Neural cell (in vitro differentiated cells): Measurements from ENCODE around the gene TPSD1. TPM values are rescaled to one million over a fixed set of nuclear protein-coding genes. Genes with fewer than 3 reads are reported as not detected.

Source experiments
- H2AFZ ChIP-seq: fragments of 200-600, 300-800 bp; sonication (generic), shearing (Covaris generic); 2 replicates; pipeline ENCODE4 v1.6.0; 2014; ENCODE audit warnings: low read depth, mild to moderate bottlenecking, antibody characterized with exemption, low read length, moderate library complexity
- H3F3A ChIP-seq: fragments of 200-600 bp; shearing (Covaris generic); 2 replicates; pipeline ENCODE4 v1.6.1; 2016; ENCODE audit warnings: mild to moderate bottlenecking, moderate library complexity, mixed read lengths, antibody characterized with exemption, low read length; ENCODE audit not compliant: insufficient read depth, poor library complexity, severe bottlenecking
- H3K27ac ChIP-seq: fragments of 200-600, 300-800 bp; sonication (generic), shearing (Covaris generic); 2 replicates; pipeline ENCODE4 v1.5.1; 2014; ENCODE audit warnings: mild to moderate bottlenecking, low read length, moderate library complexity
- H3K27me3 ChIP-seq: fragments of 300-800, 200-600 bp; sonication (generic), shearing (Covaris generic); 2 replicates; pipeline ENCODE4 v1.6.0; 2014; ENCODE audit warnings: mild to moderate bottlenecking, low read depth, low read length, moderate library complexity; ENCODE audit not compliant: insufficient read depth
- H3K36me3 ChIP-seq: fragments of 300-800, 200-600 bp; sonication (generic), shearing (Covaris generic); 2 replicates; pipeline ENCODE4 v1.5.1; 2014; ENCODE audit warnings: mild to moderate bottlenecking, antibody characterized with exemption, low read length, moderate library complexity; ENCODE audit not compliant: insufficient read depth
- H3K4me2 ChIP-seq: fragments of 300-800, 200-600 bp; sonication (generic), shearing (Covaris generic); 2 replicates; pipeline ENCODE4 v1.6.0; 2014; ENCODE audit warnings: mild to moderate bottlenecking, low read length
- H3K4me3 ChIP-seq: fragments of 300-800, 200-600 bp; sonication (generic), shearing (Covaris generic); 2 replicates; pipeline ENCODE4 v1.5.1; 2014; ENCODE audit warnings: mild to moderate bottlenecking, low read length, moderate library complexity
- H3K79me2 ChIP-seq: fragments of 200-600 bp; shearing (Covaris generic); replicated peaks from 2 replicates; pipeline ENCODE4 v1.6.0; 2014; ENCODE audit warnings: mild to moderate bottlenecking, low read length, moderate library complexity; ENCODE audit not compliant: insufficient read depth
- H3K9ac ChIP-seq: fragments of 300-800, 200-600 bp; sonication (generic), shearing (Covaris generic); 2 replicates; pipeline ENCODE4 v1.6.1; 2016; ENCODE audit warnings: mild to moderate bottlenecking, low read length, mixed read lengths
- H3K9me2 ChIP-seq: fragments of 200-600 bp; shearing (Covaris generic); 2 replicates; pipeline ENCODE4 v1.6.1; 2016; ENCODE audit warnings: mild to moderate bottlenecking, low read length, mixed read lengths; ENCODE audit not compliant: insufficient read depth
- H3K9me3 ChIP-seq: fragments of 200-600, 300-800 bp; sonication (generic), shearing (Covaris generic); 2 replicates; pipeline ENCODE4 v1.6.1; 2016; ENCODE audit warnings: mild to moderate bottlenecking, mixed run types, low read length, moderate library complexity, mixed read lengths
- H4K20me1 ChIP-seq: fragments of 200-600 bp; shearing (Covaris generic); 2 replicates; pipeline ENCODE4 v1.6.1; 2016; ENCODE audit warnings: mild to moderate bottlenecking, mixed run types; ENCODE audit not compliant: insufficient read depth
- EP300 ChIP-seq: fragments of 450-650 bp; conservative IDR thresholded peaks from 2 replicates; pipeline ENCODE4 v1.6.1; 2014; ENCODE audit warnings: antibody characterized with exemption, mild to moderate bottlenecking, moderate library complexity; ENCODE audit not compliant: poor library complexity, severe bottlenecking
- EZH2 ChIP-seq: fragments of 200-600, 300-800 bp; shearing (Covaris generic), sonication (generic); IDR thresholded peaks from 2 replicates; pipeline ENCODE4 v1.6.1; 2014; ENCODE audit warnings: antibody characterized with exemption, low read length, borderline replicate concordance, mild to moderate bottlenecking; ENCODE audit not compliant: insufficient read depth, poor library complexity, severe bottlenecking
- MXI1 ChIP-seq: fragments of 450-650 bp; conservative IDR thresholded peaks from 2 replicates; pipeline ENCODE4 v1.6.1; 2014; ENCODE audit warnings: antibody characterized with exemption, mild to moderate bottlenecking; ENCODE audit not compliant: poor library complexity, severe bottlenecking
- POLR2AphosphoS5 ChIP-seq: IDR thresholded peaks from 2 replicates; pipeline ENCODE4 v1.6.1; 2012
- RAD21 ChIP-seq: fragments of 450-650 bp; conservative IDR thresholded peaks from 2 replicates; pipeline ENCODE4 v1.6.1; 2014; ENCODE audit warnings: antibody characterized with exemption, mild to moderate bottlenecking, moderate library complexity
- REST ChIP-seq: IDR thresholded peaks from 2 replicates; pipeline ENCODE4 v1.6.1; 2012; ENCODE audit warnings: borderline replicate concordance
- SMC3 ChIP-seq: fragments of 450-650 bp; conservative IDR thresholded peaks from 2 replicates; pipeline ENCODE4 v1.6.1; 2014; ENCODE audit warnings: antibody characterized with exemption, mild to moderate bottlenecking, moderate library complexity; ENCODE audit not compliant: poor library complexity
- TAF1 ChIP-seq: IDR thresholded peaks from 2 replicates; pipeline ENCODE4 v1.6.1; 2012; ENCODE audit warnings: low read depth
- polyA plus RNA-seq: library from polyadenylated mRNA; depleted of rRNA; stranded (reverse); fragments of >200 nt; gene quantifications from 2 replicates; pipeline ENCODE4 v1.2.3, GENCODE V29; 2014
- TF ChIP-seq, protein P1 (sequence below): fragments of 450-650 bp; IDR thresholded peaks from 2 replicates; pipeline ENCODE4 v1.5.1; 2014; ENCODE audit warnings: antibody characterized with exemption, mild to moderate bottlenecking, moderate library complexity; ENCODE audit not compliant: poor library complexity, severe bottlenecking

Gene TPSD1
- polyA plus RNA-seq, 1 donor from 2014 or later, result not detected

DNA sequence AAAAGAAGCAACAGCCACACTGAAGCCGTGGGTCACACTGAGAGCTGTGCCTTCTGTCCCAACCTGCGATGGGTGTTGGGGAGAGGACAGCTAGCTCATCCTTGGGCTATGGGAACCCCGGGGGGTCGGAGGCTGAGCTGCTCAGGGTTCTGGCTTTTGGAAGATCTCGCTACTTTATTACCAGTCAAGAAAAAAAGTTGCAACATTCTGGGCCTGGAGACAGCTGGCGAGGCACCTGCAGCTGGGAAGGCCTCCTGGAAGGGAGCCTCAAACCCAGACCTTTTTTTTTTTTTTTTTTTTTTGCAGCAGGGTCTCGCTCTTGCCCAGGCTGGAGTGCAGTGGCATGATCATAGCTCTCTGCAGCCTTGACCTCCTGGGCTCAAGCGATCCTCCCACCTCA lies 24.9 kb downstream of the TPSD1 start:
- Histone ChIP-seq H3K27ac (no peak overlapping the region), H3K9ac (no peak overlapping the region), H3K79me2 (no peaks in the 10 kb centered on the region), H3K4me2 (no peak overlapping the region), H3K4me3 (no peak overlapping the region), H3F3A (no peaks in the 10 kb centered on the region), H3K27me3 (no peaks in the 10 kb centered on the region), H2AFZ (no peak overlapping the region), H4K20me1 (no peaks in the 10 kb centered on the region), H3K9me3 (no peaks in the 10 kb centered on the region), H3K9me2 (no peaks in the 10 kb centered on the region), H3K36me3 (no peaks in the 10 kb centered on the region)
- no peak for TF ChIP-seq REST
- TF ChIP-seq EP300, result no peak
- TF ChIP-seq TAF1, result no peak
- TF ChIP-seq, protein P1, sequence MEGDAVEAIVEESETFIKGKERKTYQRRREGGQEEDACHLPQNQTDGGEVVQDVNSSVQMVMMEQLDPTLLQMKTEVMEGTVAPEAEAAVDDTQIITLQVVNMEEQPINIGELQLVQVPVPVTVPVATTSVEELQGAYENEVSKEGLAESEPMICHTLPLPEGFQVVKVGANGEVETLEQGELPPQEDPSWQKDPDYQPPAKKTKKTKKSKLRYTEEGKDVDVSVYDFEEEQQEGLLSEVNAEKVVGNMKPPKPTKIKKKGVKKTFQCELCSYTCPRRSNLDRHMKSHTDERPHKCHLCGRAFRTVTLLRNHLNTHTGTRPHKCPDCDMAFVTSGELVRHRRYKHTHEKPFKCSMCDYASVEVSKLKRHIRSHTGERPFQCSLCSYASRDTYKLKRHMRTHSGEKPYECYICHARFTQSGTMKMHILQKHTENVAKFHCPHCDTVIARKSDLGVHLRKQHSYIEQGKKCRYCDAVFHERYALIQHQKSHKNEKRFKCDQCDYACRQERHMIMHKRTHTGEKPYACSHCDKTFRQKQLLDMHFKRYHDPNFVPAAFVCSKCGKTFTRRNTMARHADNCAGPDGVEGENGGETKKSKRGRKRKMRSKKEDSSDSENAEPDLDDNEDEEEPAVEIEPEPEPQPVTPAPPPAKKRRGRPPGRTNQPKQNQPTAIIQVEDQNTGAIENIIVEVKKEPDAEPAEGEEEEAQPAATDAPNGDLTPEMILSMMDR, result no peak
- no peak for TF ChIP-seq MXI1
- no peak for TF ChIP-seq RAD21
- TF ChIP-seq POLR2AphosphoS5, result no peak
- no peak for TF ChIP-seq SMC3
- no peak for TF ChIP-seq EZH2

DNA sequence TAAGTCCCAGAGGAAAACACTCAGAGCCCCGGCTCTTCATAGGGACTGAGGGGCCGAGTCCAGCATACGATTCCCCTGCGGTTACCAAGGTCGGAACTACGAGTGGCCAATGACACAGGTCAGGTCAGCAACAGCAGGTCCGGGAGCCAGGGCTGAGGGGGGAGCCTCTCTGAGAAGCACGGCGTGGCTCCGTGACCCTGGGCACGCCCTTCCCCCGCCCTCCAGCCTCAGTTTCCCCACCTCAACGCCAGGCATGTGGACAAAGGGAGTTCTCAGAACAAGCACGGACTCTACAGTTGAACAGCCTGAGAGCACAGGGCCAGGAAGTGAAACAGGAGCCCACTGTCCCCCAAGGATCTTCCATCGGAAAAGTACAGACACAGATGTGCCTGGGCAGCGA lies 25.6 kb downstream of the TPSD1 start:
- H3K4me3 ChIP-seq, result no peak overlapping the region
- H4K20me1 ChIP-seq, result no peaks in the 10 kb centered on the region
- H3F3A ChIP-seq, result no peaks in the 10 kb centered on the region
- H3K9me3 ChIP-seq, result no peaks in the 10 kb centered on the region
- H3K36me3 ChIP-seq, result no peaks in the 10 kb centered on the region
- H3K27ac ChIP-seq, result no peak overlapping the region
- H3K79me2 ChIP-seq, result no peaks in the 10 kb centered on the region
- no peaks in the 10 kb centered on the region for H3K9me2 ChIP-seq
- H3K4me2 ChIP-seq, result no peak overlapping the region
- no peaks in the 10 kb centered on the region for H3K27me3 ChIP-seq
- H2AFZ ChIP-seq, result no peak overlapping the region
- no peak overlapping the region for H3K9ac ChIP-seq
- TF ChIP-seq REST, result no peak
- no peak for TF ChIP-seq EP300
- no peak for TF ChIP-seq TAF1
- TF ChIP-seq, protein P1, result no peak
